Measurements from ENCODE around the gene GSTP1. TPM values are rescaled to one million over a fixed set of nuclear protein-coding genes. Genes with fewer than 3 reads are reported as not detected.
A peak's percentile ranks its signal among the peaks of the same experiment; 100 is the strongest.
"Not testable (repeated sequence)": the region's sequence is repeated elsewhere in the genome, so short reads cannot be mapped to it uniquely, and the experiment has no call there.

The GSTP1 gene
- total RNA-seq, 2 experiments from 2014 or later, result 194 to 209 TPM

DNA sequence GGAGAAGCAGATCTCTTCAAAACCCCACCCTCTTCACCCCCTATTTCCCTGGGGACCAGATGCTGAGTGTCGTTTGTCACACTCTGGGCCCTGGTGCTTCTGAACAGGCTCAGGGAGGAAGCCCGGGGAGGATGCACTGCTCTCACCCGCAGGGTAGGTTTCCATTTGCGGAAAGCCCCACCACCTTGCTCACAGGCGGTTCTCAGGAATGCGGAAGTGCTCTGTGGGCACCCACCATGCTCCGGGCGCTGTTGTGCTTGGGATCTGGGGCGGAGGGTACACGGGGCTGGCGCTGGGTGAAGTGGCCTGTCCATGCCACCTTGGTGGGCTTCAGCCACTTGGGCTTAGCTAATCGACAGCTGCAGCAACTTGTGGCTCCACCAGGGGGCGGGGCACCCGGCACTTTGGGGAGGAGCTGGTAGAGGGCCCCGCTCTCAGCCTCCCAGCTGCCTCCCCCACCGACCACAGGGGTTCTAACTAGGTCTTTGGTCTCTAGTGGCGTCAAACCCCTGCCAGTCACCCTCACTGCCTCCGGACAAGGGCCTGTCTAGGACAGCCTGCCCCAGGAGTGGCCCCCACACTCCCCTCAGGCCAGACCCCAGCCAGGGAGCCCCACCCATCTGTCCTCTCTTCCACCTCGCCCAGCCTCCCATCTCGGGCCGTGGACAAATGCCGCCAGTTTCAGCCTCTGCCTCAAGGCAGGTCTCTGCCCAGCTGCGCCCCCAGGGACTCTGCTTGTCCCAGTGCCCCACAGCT lies 30.5 kb downstream of the GSTP1 start:
- Mint-ChIP-seq H3K27ac (peak overlapping the region; percentile 99), H3K4me3 (peak overlapping the region; percentile 71), H3K27me3 (no peaks in the 10 kb centered on the region), H3K9me3 (no peaks in the 10 kb centered on the region), H3K36me3 (ENCODE audit: low read depth) (peaks cover 20% of the 10 kb centered on the region), H3K4me1 (peaks cover 36% of the 10 kb centered on the region)
- ChIA-PET POLR2A (no interaction called here), CTCF (interaction anchor here (0.5 to 6.6 kb wide), 13 partner anchors 9 to 1251 kb away, joined by 3 to 84 read pairs (median 3); partner anchors contain the start of genes GSTP1, NUDT8 and TBC1D10C)
- DNase-seq, result peak; percentile 87

DNA sequence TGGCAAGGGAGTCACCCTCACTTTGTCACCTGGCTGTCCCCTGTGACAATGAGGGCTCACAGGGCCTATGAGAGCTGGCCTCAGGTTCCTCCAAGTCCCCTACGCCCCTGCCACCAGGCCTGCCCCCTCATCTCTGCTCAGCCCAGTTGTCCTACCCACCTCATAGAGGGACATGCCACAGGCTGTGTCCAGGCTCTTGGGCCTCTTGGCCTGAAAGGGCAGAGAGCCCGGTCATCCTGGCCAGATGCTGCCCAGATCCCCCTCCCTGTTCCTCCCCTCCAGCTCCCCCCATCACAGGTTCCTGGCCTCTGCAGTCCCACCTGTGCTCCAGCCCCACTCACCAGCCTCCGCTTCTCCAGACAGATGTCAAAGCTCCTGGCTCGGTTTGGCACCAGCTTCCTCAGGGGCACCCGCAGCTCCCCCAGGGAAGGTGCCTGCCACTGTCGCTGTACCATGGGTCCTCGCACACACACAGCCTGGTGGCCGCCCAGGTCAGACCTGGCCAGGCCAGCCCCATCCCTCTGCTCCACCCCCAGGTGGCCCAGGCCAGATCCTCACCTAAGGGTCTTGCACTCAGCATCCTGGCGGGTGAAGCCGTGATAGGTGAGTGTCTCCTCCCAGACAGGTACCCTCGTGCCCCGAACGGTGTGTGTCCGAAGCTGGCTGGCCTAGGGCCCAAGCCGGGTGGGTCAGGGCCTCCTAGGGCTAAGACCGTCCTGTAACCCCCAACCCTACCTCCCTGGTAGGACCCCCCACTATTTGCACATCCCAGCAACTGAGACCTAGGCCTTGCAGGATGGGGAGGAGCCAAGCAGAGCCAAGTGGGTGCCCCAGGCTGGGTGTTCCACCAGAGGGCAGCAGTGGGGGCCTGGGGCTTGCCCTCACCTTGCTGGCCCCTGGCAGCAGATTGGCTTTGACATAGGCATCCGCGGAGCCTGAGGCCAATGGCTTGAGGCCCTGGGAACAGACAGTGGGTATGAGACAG lies 31.4 kb downstream of the GSTP1 start:
- peaks cover 36% of the 10 kb centered on the region for H3K4me1 Mint-ChIP-seq
- H3K4me3 Mint-ChIP-seq, result peak overlapping the region; percentile 71
- peak; percentile 61 for DNase-seq
- no peaks in the 10 kb centered on the region for H3K9me3 Mint-ChIP-seq
- no peaks in the 10 kb centered on the region for H3K27me3 Mint-ChIP-seq
- POLR2A ChIA-PET, result no interaction called here
- H3K27ac Mint-ChIP-seq, result peak overlapping the region; percentile 99
- H3K36me3 Mint-ChIP-seq (ENCODE audit: low read depth), result peaks cover 15% of the 10 kb centered on the region
- CTCF ChIA-PET, result interaction anchor here (0.6 to 6.6 kb wide), 13 partner anchors 8 to 380 kb away, joined by 3 to 84 read pairs (median 3); partner anchors contain the start of genes GSTP1, NUDT8 and TBC1D10C

DNA sequence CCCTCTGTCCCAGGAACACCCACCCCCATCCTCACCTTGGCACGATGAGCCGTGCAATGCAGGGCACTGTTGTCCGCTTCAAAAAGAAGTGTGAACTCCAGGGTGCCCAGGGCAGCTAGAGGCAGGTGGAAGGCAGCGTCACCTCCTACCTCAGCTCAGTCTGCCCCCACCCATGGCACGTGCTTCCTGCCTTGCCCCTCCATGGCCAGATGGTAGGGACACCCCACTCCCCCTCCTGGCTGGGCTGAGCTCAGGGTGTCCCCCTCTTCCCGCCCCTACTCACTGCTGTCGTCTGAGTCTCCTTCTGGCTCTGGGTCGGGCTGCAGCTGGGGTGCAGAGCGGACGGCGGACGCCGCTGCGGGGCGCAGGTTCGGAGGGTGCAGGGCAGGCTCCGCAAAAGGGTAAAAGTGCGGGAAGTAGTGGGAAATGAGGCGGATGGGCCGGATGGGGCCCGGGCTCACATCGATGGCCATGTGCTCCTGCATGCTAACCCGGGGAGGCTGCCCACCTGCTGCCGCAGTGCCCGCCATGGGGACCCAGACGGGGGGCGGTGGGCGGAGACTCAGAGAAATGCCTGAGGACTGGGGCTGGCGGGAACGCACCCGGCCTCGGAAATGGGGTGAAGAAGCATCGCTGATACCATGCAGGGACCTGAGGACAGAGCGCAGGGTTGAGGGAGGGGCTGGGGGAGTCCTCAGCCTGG lies 32.3 kb downstream of the GSTP1 start:
- CTCF ChIA-PET, result interaction anchor here (0.9 to 6.6 kb wide), 3 partner anchors 11 to 32 kb away, joined by 3 to 84 read pairs (median 4); partner anchors contain the start of genes GSTP1 and NUDT8
- DNase-seq, result no peak
- peaks cover 15% of the 10 kb centered on the region for H3K36me3 Mint-ChIP-seq (ENCODE audit: low read depth)
- peaks cover 36% of the 10 kb centered on the region for H3K4me1 Mint-ChIP-seq
- peak overlapping the region; percentile 50 for H3K27ac Mint-ChIP-seq
- POLR2A ChIA-PET, result no interaction called here
- no peaks in the 10 kb centered on the region for H3K9me3 Mint-ChIP-seq
- no peak overlapping the region for H3K4me3 Mint-ChIP-seq
- no peaks in the 10 kb centered on the region for H3K27me3 Mint-ChIP-seq

DNA sequence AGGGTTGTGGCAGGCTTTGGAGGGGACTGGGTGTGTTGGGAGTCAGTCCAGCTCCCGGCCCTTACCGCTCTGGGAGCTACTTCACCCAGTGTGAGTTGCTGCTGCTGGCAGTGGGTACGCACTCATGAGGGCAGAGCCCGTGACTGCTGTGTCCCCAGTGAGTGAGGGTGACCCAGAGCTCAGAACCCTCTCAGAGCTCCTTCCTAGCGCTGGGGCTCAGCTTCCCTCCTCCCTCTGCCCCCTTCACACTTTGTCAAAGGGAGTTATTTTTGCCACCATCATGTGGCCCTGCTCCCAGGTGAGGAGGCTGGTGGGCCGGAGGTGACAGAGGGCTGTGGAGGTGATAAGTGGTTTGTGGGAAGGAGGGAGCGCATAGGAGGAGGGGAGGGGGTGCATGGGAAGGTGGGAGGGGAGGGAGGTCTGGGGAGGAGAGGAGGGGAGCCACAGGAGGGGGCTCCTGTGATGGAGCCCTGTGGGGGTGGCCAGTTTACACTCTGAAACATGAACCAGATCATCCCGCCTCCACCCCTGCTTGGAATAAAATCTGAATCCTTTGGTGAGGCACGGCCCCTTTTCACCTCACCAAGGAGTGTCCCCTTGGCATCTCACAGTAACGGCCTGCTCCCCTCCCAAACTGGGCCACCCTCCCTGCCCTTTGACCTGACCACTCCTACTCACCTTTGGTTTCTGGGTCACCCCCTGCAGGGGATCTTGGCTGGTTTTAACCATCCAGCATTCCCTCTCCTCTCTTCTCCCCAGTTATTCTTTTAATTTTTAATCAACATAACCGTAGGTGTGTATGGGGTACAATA lies 33.0 kb downstream of the GSTP1 start:
- ChIA-PET POLR2A (no interaction called here), CTCF (interaction anchor here (0.9 to 6.6 kb wide), 3 partner anchors 8 to 32 kb away, joined by 3 to 84 read pairs (median 5); partner anchors contain the start of genes GSTP1 and NUDT8)
- no peaks in the 10 kb centered on the region for H3K9me3 Mint-ChIP-seq

DNA sequence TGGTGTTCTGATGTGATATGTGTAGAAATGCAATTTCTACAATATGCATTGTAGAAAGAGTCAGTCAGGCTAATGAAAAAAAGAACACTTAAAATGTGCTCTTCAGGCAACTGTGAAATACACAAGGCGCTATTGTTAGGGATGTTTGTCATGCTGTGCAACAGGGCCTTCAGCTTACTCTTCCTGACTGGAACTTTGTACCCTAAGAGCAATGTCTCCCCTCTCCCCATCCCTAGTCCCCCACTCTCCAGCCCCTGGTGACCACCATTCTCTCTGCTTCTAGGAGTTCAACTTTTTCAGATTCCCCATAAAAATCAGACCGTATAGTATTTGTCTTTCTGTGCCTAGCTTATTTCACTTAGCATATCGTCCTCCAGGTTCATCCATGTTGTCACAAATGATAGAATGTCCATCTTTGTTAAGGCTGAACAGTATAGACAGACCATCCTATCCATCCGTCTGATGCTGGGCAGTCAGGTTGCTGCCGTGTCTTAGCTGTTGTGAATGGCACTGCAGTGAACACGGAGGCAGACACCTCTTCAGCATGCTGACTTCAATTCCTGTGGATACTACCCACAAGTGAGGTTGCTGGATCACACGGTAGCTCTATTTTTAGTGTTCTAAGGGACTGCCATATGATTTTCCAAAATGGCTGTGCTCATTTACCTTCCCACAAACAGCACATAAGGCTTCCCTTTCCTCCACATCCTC lies 33.8 kb downstream of the GSTP1 start:
- Mint-ChIP-seq H3K27me3 (no peaks in the 10 kb centered on the region), H3K9me3 (no peaks in the 10 kb centered on the region), H3K27ac (peak overlapping the region; percentile 65), H3K36me3 (ENCODE audit: low read depth) (peaks cover 9% of the 10 kb centered on the region), H3K4me3 (no peak overlapping the region), H3K4me1 (peaks cover 33% of the 10 kb centered on the region)
- CTCF ChIA-PET, result interaction anchor here (2.1 to 6.6 kb wide), 2 partner anchors 9 to 13 kb away, joined by 5 to 84 read pairs; partner anchors contain the start of gene NUDT8
- no peak for DNase-seq
- POLR2A ChIA-PET, result no interaction called here

More for the DNA sequence above, 33.0 kb downstream of the GSTP1 start:
- H3K4me1 Mint-ChIP-seq, result peaks cover 36% of the 10 kb centered on the region
- H3K27me3 Mint-ChIP-seq, result no peaks in the 10 kb centered on the region
- H3K36me3 Mint-ChIP-seq (ENCODE audit: low read depth), result peaks cover 12% of the 10 kb centered on the region
- no peak overlapping the region for H3K4me3 Mint-ChIP-seq
- DNase-seq, result no peak
- peak overlapping the region; percentile 65 for H3K27ac Mint-ChIP-seq

DNA sequence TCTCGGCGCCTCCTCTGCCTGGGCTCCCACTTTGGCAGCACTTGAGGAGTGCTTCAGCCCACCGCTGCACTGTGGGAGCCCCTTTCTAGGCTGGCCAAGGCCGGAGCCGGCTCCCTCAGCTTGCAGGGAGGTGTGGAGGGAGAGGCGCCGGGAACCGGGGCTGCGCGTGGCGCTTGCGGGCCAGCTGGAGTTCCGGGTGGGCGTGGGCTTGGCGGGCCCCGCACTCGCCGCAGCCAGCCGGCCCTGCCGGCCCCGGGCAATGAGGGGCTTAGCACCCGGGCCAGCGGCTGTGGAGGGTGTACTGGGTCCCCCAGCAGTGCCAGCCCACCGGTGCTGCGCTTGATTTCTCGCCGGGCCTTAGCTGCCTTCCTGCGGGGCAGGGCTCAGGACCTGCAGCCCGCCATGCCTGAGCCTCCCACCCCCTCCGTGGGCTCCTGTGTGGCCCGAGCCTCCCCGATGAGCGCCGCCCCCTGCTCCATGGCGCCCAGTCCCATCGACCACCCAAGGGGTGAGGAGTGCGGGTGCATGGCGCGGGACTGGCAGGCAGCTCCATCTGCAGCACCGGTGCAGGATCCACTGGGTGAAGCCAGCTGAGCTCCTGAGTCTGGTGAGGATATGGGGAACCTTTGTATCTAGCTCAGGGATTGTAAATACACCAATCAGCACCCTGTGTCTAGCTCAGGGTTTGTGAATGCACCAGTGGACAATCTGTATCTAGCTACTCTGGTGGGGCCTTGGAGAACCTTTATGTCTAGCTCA lies 35.5 kb downstream of the GSTP1 start:
- CTCF ChIA-PET, result interaction anchor here (2.1 to 6.6 kb wide), 3 partner anchors 10 to 11 kb away, joined by 5 to 84 read pairs (median 19); partner anchors contain the start of gene NUDT8
- POLR2A ChIA-PET, result interaction anchor here (1.1 kb wide), 1 partner anchor 10 kb away, joined by 5 read pairs; no protein-coding TSS in a partner anchor

DNA sequence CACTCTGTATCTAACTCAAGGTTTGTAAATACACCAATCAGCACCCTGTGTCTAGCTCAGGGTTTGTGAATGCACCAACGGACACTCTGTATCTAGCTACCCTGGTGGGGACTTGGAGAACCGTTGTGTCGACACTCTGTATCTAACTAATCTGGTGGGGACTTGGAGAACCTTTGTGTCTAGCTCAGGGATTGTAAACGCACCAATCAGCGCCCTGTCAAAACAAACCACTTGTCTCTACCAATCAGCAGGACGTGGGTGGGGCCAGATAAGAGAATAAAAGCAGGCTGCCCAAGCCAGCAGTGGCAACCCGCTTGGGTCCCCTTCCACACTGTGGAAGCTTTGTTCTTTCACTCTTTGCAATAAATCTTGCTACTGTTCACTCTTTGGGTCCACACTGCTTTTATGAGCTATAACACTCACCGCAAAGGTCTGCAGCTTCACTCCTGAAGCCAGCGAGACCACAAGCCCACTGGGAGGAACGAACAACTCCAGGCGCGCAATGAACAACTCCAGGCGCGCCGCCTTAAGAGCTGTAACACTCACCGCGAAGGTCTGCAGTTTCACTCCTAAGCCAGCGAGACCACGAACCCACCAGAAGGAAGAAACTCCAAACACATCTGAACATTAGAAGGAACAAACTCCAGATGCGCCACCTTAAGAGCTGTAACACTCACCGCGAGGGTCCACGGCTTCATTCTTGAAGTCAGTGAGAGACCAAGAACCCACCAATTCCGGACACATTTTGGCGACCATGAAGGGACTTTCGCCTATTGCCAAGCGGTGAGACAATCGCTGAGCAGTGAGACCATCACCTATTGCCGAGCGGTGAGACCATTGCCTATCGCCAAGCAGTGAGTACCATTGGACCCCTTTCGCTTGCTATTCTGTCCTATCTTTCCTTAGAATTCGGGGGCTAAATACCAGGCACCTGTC lies 36.3 kb downstream of the GSTP1 start:
- H3K27me3 Mint-ChIP-seq; H3K4me3 Mint-ChIP-seq; DNase-seq; H3K27ac Mint-ChIP-seq; H3K36me3 Mint-ChIP-seq (ENCODE audit: low read depth); H3K4me1 Mint-ChIP-seq; H3K9me3 Mint-ChIP-seq: not testable (repeated sequence)
- POLR2A ChIA-PET, result interaction anchor here (1.1 kb wide), 1 partner anchor 9 kb away, joined by 5 read pairs; no protein-coding TSS in a partner anchor
- CTCF ChIA-PET, result interaction anchor here (2.4 kb wide), 1 partner anchor 9 kb away, joined by 19 read pairs; the partner anchor contains the start of gene NUDT8

More for the DNA sequence above, 35.5 kb downstream of the GSTP1 start:
- not testable (repeated sequence) for H3K4me3 Mint-ChIP-seq; DNase-seq; H3K27me3 Mint-ChIP-seq; H3K9me3 Mint-ChIP-seq; H3K36me3 Mint-ChIP-seq (ENCODE audit: low read depth); H3K27ac Mint-ChIP-seq
- H3K4me1 Mint-ChIP-seq, result peaks cover 19% of the 10 kb centered on the region

DNA sequence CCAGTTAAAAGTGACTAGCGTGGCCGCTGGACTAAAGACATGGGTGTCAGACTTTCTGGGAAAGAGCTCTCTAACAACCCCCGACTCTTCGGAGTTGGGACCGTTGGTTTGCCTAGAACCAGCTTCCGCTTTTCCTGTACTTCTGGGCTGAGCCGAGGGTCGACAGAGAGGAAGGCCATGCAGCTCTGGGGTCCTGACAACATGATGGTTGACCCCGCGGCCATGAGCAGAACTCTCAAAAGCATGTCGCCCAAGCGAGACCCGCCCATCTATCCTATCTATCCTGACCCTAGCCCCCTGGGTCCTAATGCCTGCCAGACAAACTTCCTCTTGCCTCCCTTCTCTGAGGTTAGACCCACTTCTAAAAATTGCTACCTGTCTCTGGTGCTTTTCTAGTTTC lies 37.0 kb downstream of the GSTP1 start:
- DNase-seq; H3K4me3 Mint-ChIP-seq; H3K27ac Mint-ChIP-seq; POLR2A ChIA-PET; H3K36me3 Mint-ChIP-seq (ENCODE audit: low read depth); H3K27me3 Mint-ChIP-seq; H3K9me3 Mint-ChIP-seq: not testable (repeated sequence)
- CTCF ChIA-PET, result interaction anchor here (2.4 kb wide), 1 partner anchor 8 kb away, joined by 19 read pairs; the partner anchor contains the start of gene NUDT8
- peaks cover 10% of the 10 kb centered on the region for H3K4me1 Mint-ChIP-seq

DNA sequence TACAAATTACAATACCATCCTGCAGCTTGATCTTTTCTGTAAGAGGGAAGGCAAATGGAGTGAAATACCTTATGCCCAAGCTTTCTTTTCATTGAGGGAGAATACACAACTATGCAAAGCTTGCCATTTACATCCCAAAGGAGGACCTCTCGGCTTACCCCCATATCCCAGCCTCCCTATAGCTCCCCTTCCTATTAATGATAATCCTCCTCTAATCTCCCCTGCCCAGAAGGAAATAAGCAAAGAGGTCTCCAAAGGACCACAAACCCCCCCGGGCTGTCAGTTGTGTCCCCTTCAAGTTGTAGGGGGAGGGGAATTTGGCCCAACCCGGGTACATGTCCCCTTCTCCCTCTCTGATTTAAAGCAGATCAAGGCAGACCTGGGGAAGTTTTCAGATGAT lies 38.3 kb downstream of the GSTP1 start:
- H3K27me3 Mint-ChIP-seq; H3K9me3 Mint-ChIP-seq; H3K27ac Mint-ChIP-seq; H3K36me3 Mint-ChIP-seq (ENCODE audit: low read depth); H3K4me1 Mint-ChIP-seq; CTCF ChIA-PET; POLR2A ChIA-PET; H3K4me3 Mint-ChIP-seq; DNase-seq: not testable (repeated sequence)

DNA sequence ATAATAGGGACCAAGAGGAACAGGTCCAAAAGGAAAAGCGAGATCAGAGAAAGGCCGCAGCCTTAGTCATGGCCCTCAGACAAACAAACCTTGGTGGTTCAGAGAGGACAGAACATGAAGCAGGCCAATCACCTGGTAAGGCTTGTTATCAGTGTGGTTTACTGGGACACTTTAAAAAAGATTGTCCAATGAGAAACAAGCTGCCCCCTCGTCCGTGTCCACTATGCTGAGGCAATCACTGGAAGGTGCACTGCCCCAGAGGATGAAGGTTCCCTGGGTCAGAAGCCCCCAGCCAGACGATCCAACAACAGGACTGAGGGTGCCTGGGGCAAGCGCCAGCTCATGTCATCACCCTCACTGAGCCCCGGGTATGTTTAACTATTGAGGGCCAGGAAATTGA lies 39.3 kb downstream of the GSTP1 start:
- DNase-seq; H3K27ac Mint-ChIP-seq; POLR2A ChIA-PET; H3K27me3 Mint-ChIP-seq; H3K9me3 Mint-ChIP-seq; H3K4me3 Mint-ChIP-seq; H3K4me1 Mint-ChIP-seq; H3K36me3 Mint-ChIP-seq (ENCODE audit: low read depth): not testable (repeated sequence)
- CTCF ChIA-PET, result interaction anchor here (1.2 kb wide), 1 partner anchor 9 kb away, joined by 3 read pairs; no protein-coding TSS in a partner anchor
